Mononuclear cell (primary cell): Measurements from ENCODE around the gene OR2H2. TPM values are rescaled to one million over a fixed set of nuclear protein-coding genes. Genes with fewer than 3 reads are reported as not detected.
A peak's percentile ranks its signal among the peaks of the same experiment; 100 is the strongest.

Experiments used
- H3K27me3 ChIP-seq: 2 replicates; pipeline ENCODE4 v1.6.0; 2011; ENCODE audit warnings: low read length, control low read depth; ENCODE audit not compliant: insufficient read depth
- H3K4me1 ChIP-seq: 2 replicates; pipeline ENCODE4 v1.5.1; 2011; ENCODE audit warnings: mild to moderate bottlenecking, low read length, control low read depth; ENCODE audit not compliant: insufficient read depth
- H3K4me3 ChIP-seq: 2 replicates; pipeline ENCODE4 v1.5.1; 2011; ENCODE audit warnings: mild to moderate bottlenecking, low read length, moderate library complexity
- H3K9me3 ChIP-seq: 2 replicates; pipeline ENCODE4 v1.5.1; 2011; ENCODE audit warnings: low read depth, mild to moderate bottlenecking, control low read depth, low read length
- total RNA-seq: library from RNA; depleted of rRNA; stranded (reverse); fragments of >200 nt; gene quantifications from one replicate; pipeline ENCODE4 v1.2.3, GENCODE V29; 2012

The OR2H2 gene
- total RNA-seq = under 0.01 TPM

GRCh38 chr6:29584821-29585220 is at the start of gene OR2H2:
TSS of gene OR2H2 (plus strand) at chr6:29585121. CDS start at chr6:29587945, 2,824 bp downstream.
- peaks cover 11% of the 10 kb centered on the region for H3K27me3 ChIP-seq
- no peaks in the 10 kb centered on the region for H3K9me3 ChIP-seq
- no peaks in the 10 kb centered on the region for H3K4me1 ChIP-seq
- no peak within 1 kb of the TSS for H3K4me3 ChIP-seq

DNA sequence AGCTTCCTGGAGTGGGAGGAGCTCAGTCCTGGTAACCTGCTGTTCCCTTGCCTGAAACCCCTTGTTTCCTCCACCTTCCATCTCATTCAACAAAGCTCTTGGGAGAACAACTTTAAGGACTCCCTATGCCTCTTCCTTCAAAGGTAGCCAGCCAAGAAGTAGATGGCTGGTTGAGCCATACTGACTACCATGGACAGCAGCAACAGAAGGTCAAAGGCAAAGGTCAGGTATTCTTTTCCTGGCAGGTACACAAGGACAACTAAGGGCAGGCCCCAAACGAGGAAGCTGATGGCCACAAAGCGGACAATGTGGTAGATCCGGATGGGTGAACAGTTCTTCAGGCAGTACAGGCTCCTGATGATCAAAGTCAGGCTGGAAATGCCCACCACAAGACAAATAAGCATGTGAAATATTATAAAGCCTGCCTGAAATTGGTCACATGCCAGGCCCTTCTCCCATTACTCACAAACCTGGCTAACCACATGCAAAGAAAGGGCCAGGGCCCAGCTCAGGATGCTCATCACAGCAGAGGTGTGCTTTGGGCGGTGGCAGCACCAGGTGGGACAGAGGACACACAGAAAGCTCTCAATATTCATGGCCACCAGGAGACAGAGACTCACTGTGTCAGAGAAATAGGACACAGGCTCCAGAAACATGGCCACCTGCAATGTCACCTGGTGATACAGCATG is 47.1 kb upstream of the OR2H2 start:
- Histone ChIP-seq H3K9me3 (no peaks in the 10 kb centered on the region), H3K4me1 (no peaks in the 10 kb centered on the region), H3K4me3 (no peak overlapping the region), H3K27me3 (no peaks in the 10 kb centered on the region)

- H3K27me3 ChIP-seq = peaks cover 9% of the 10 kb centered on the region
- H3K4me3 ChIP-seq = no peak overlapping the region
- H3K9me3 ChIP-seq = no peaks in the 10 kb centered on the region
- H3K4me1 ChIP-seq = no peaks in the 10 kb centered on the region
Measured at GRCh38 chr6:29547573-29547972, 37.3 kb upstream of the OR2H2 start.

DNA sequence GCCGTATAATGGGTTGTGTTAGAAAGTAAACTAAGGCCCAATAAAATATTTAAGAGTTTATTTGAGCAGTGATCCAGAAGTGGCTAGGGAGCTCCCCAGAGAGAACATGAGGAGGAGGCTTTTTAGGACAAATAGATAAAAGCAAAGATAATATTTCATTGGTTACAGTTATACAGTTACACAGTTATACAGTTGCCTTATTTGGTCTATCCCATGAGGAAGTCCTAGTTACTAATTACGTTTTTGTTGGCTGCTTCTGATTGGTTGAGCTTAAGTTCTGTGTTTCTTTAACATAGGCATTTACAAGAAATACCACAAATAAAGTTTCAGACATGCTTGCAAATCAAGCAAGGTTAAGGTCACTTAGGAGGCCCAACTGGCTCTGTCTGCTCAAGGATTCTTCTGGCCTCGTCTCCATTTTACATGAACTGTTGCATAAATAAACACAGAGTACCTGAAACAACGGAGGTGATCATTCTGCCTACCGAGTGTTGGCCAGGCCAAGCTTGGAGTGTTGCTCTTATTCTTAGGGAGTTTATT is 32.3 kb upstream of the OR2H2 start:
- no peaks in the 10 kb centered on the region for H3K9me3 ChIP-seq
- peaks cover 43% of the 10 kb centered on the region for H3K27me3 ChIP-seq
- peaks cover 17% of the 10 kb centered on the region for H3K4me1 ChIP-seq
- peak overlapping the region; percentile 20 for H3K4me3 ChIP-seq

DNA sequence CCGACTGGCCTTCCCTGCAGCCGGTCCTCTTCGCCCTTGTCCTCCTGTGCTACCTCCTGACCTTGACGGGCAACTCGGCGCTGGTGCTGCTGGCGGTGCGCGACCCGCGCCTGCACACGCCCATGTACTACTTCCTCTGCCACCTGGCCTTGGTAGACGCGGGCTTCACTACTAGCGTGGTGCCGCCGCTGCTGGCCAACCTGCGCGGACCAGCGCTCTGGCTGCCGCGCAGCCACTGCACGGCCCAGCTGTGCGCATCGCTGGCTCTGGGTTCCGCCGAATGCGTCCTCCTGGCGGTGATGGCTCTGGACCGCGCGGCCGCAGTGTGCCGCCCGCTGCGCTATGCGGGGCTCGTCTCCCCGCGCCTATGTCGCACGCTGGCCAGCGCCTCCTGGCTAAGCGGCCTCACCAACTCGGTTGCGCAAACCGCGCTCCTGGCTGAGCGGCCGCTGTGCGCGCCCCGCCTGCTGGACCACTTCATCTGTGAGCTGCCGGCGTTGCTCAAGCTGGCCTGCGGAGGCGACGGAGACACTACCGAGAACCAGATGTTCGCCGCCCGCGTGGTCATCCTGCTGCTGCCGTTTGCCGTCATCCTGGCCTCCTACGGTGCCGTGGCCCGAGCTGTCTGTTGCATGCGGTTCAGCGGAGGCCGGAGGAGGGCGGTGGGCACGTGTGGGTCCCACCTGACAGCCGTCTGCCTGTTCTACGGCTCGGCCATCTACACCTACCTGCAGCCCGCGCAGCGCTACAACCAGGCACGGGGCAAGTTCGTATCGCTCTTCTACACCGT is 31.5 kb upstream of the OR2H2 start:
- peak overlapping the region; percentile 20 for H3K4me3 ChIP-seq
- H3K4me1 ChIP-seq = peaks cover 17% of the 10 kb centered on the region
- peaks cover 43% of the 10 kb centered on the region for H3K27me3 ChIP-seq
- H3K9me3 ChIP-seq = no peaks in the 10 kb centered on the region

- no peaks in the 10 kb centered on the region for H3K9me3 ChIP-seq
- H3K4me1 ChIP-seq = peaks cover 17% of the 10 kb centered on the region
- peaks cover 46% of the 10 kb centered on the region for H3K27me3 ChIP-seq
- no peak overlapping the region for H3K4me3 ChIP-seq
Measured at GRCh38 chr6:29554764-29555163, 30.2 kb upstream of the OR2H2 start.

GRCh38 chr6:29557320-29557719 is 27.6 kb upstream of the OR2H2 start:
- no peaks in the 10 kb centered on the region for H3K9me3 ChIP-seq
- H3K4me1 ChIP-seq = peaks cover 17% of the 10 kb centered on the region
- H3K27me3 ChIP-seq = peaks cover 49% of the 10 kb centered on the region
- H3K4me3 ChIP-seq = no peak overlapping the region

DNA sequence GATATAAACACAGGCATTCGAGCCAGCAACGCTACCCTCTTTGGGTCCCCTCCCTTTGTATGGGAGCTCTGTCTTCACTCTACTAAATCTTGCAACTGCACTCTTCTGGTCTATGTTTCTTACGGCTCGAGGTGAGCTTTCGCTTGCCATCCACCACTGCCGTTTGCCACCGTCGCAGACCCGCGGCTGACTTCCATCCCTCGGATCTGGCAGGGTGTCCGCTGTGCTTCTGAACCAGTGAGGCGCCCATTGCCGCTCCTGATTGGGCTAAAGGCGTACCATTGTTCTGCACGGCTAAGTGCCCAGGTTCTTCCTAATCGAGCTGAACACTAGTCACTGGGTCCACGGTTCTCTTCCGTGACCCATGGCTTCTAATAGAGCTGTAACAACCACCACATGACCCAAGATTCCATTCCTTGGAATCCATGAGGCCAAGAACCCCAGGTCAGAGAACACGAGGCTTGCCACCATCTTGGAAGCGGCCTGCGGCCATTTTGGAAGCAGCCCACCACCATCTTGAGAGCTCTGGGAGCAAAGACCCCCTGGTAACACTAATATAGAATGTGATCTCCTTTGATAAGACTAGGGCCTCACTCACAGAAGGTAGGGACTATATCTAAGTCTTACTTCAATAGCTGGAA is 26.4 kb upstream of the OR2H2 start:
- peaks cover 8% of the 10 kb centered on the region for H3K4me1 ChIP-seq
- no peaks in the 10 kb centered on the region for H3K9me3 ChIP-seq
- H3K4me3 ChIP-seq = no peak overlapping the region
- peaks cover 38% of the 10 kb centered on the region for H3K27me3 ChIP-seq

DNA sequence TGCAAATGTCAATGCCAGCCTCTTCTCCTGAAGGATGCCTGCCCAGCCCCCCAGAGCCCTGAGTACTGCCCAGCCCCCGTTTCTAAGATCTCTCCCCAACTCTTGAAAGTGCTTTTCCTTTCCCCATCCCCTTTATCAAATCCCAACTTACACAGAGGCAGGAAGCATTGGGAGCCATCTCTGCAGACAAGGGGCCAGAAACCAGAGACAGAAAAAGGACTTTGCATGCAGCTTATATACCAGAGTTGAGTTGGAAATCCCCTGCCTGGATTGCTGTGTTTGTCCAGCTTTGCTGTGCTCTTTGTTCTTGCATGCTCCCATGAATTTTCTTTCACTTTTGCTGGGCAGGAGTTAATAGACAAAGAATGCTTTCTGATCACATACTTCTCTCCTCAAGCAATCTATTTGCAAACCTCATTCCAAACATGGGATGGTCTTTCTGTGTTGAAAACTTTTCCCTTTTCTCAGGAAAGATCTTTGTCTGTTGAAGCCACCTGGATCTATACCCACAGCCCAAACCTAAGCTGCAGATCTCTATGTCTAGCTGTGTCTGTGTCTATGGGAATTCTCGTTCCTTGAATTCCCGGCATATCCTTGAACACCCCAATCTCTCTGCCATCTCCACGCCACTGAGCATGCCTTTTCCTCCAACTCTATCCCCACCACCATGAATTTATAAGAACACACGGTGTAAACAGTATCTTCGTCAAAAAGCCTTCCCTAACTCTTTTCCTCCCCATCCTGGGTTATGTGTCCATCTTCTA is 25.2 kb upstream of the OR2H2 start, which contains the start of gene UBD:
TSS of gene UBD (minus strand) at position 209 of the 764 bp plus-strand sequence. CDS start at position 178, 31 bp downstream.
- Histone ChIP-seq H3K9me3 (no peaks in the 10 kb centered on the region), H3K4me3 (no peak within 1 kb of the TSS), H3K4me1 (no peaks in the 10 kb centered on the region), H3K27me3 (peaks cover 26% of the 10 kb centered on the region)

DNA sequence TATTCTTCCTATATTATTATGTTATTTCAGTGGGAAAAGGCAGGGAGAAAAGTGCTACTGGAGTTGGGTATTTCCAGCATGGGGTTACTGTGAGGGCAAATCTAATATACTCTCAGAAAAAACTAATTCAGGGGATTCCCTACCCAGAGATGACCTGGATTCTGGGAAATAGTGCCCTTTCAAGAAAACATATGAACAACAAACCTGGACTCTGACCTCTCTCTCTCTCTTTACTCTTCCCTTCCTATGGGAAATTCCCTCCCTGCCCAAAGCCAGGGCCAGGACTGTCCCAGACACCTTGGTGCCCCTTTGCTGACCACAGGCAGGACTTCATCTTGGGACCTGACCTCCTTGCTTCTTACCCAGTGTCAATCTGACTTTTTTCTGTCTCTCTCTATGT is 23.8 kb upstream of the OR2H2 start:
- Histone ChIP-seq H3K4me1 (no peaks in the 10 kb centered on the region), H3K27me3 (peaks cover 17% of the 10 kb centered on the region), H3K9me3 (no peaks in the 10 kb centered on the region), H3K4me3 (no peak overlapping the region)

DNA sequence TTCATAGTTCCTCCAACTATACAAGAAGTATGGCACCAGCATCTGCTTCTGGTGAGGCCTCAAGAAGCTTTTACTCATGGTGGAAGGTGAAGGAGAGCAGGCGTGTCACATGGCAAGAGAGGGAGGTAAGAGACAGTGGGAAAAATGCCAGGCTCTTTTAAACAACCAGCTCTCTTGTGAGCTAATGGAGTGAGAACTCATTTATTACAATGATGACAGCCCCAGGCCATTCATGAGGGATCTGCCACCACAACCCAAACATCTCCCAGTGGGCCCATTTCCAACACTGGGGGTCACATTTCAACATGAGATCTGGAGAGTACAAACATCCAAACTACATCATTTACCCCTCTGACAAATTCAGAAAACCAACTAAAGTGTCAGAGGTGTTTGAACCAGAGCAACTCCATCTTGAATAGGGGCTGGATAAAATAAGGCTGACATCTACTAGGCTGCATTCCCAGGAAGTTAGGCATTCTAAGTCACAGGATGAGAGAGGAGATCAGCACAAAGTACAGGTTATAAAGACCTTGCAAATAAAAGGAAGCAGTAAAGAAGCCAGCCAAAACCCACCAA is 23.2 kb upstream of the OR2H2 start:
- Histone ChIP-seq H3K4me3 (no peak overlapping the region), H3K4me1 (no peaks in the 10 kb centered on the region), H3K27me3 (peaks cover 12% of the 10 kb centered on the region), H3K9me3 (no peaks in the 10 kb centered on the region)

DNA sequence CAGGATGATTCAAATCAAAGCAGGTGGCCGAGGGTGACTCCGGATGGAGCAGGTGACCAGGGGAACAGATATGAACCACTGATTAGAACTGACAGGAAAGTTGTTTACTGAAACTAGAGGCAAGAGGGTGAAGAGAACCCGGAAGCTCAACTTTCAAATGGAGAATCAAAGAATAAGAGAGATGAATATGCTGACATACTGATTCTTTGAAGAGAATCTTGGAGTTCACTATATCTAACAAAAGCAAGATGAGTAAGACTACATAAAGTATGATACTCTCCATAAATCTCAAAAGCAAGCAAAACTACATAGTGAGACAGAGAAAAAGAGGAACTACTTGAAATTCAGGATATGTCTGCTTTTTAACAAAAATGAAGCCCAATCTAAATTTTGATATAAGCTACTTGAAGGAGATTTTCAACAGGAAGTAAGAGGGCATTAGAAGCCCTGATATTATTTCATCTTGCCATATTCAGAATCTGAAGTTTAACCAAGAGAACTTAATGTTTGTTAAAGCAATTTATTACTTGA is 21.4 kb upstream of the OR2H2 start:
- H3K9me3 ChIP-seq = no peaks in the 10 kb centered on the region
- H3K4me1 ChIP-seq = no peaks in the 10 kb centered on the region
- H3K4me3 ChIP-seq = no peak overlapping the region
- H3K27me3 ChIP-seq = peaks cover 12% of the 10 kb centered on the region

DNA sequence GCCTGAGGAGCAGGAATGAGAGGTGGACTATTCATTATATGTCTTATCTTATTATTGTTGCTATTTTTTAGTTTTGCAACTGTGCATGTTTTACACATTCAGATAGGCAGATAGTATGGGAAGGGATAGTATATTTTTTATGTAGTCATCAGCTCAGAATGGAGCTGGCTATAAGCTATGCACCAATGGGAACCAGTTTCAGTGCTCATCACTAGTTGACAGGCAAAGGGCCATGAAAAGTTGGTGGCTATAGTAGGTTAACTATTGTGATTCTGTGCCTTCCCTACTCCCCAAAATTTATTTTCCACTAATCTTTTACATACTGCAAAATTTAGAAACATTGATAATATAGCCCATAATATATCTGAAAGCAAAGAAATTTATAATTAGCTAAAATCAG is 20.0 kb upstream of the OR2H2 start:
- no peaks in the 10 kb centered on the region for H3K4me1 ChIP-seq
- peaks cover 8% of the 10 kb centered on the region for H3K27me3 ChIP-seq
- no peak overlapping the region for H3K4me3 ChIP-seq
- no peaks in the 10 kb centered on the region for H3K9me3 ChIP-seq

- H3K9me3 ChIP-seq = no peaks in the 10 kb centered on the region
- no peaks in the 10 kb centered on the region for H3K4me1 ChIP-seq
- peaks cover 4% of the 10 kb centered on the region for H3K27me3 ChIP-seq
- H3K4me3 ChIP-seq = no peak overlapping the region
Measured at GRCh38 chr6:29566856-29567255, 18.1 kb upstream of the OR2H2 start.
